Breast epithelium (tissue), 4 donors: ENCODE data around the gene IFT88. TPM values are rescaled to one million over a fixed set of nuclear protein-coding genes. Genes with fewer than 3 reads are reported as not detected.

ENCODE experiments used
- DNase-seq, 2 donors: peaks; one replicate each; pipeline ENCODE4 v3.0.0-alpha.2; 2019; ENCODE audit warnings: low spot score in 2 of 2
- H3K27ac ChIP-seq, 2 donors: fragments of 200-600 bp; sonication (generic) in 1 of 2; one replicate each; pipeline ENCODE4 v1.5.1; 2016 to 2019; ENCODE audit warnings: mild to moderate bottlenecking in 1 of 2
- H3K27me3 ChIP-seq, 2 donors: fragments of 200-600 bp; sonication (generic) in 1 of 2; one replicate each; pipeline versions ENCODE4 v1.5.1 to v1.6.0; 2017 to 2019; ENCODE audit warnings: control low read depth in 1 of 2, mild to moderate bottlenecking in 1 of 2
- H3K36me3 ChIP-seq: fragments of 200-600 bp; one replicate; pipeline ENCODE4 v1.5.1; 2019
- H3K4me1 ChIP-seq, 2 donors: fragments of 200-600 bp; sonication (generic); one replicate each; pipeline ENCODE4 v1.5.1; 2016 to 2019; ENCODE audit warnings: control low read depth in 1 of 2
- H3K4me3 ChIP-seq, 3 donors: fragments of 200-600 bp; sonication (generic); 1 replicate in 2 of 3; 2 replicates in 1 of 3; pipeline ENCODE4 v1.5.1; 2016 to 2019; ENCODE audit warnings: mild to moderate bottlenecking in 3 of 3, moderate library complexity in 2 of 3
- H3K9me3 ChIP-seq, 2 donors: fragments of 200-600 bp; sonication (generic) in 1 of 2; one replicate each; pipeline ENCODE4 v1.5.1; 2016 to 2019; ENCODE audit warnings: control low read depth in 1 of 2
- POLR2A ChIP-seq: fragments of 450-650 bp; IDR thresholded peaks from one replicate; pipeline ENCODE4 v1.6.1; 2016; ENCODE audit warnings: antibody characterized with exemption, mild to moderate bottlenecking, moderate library complexity
- POLR2AphosphoS5 ChIP-seq, 3 donors: sonication (generic); formaldehyde crosslinking; IDR thresholded peaks; one replicate each; pipeline ENCODE4 v1.6.1; 2017; ENCODE audit warnings: antibody characterized with exemption in 3 of 3
- intact Hi-C: fragments of 100-400 bp; cut with DNase I; formaldehyde crosslinking; loops from one replicate; pipeline ENCODE4 v1.15.1; 2023; ENCODE audit warnings: low total_unique reads
- total RNA-seq, 3 donors: library from RNA; depleted of rRNA; stranded (reverse); fragments of >200 nt; gene quantifications; one replicate each; pipeline ENCODE4 v1.1.0, GENCODE V29; 2016
- TF ChIP-seq, protein P1 (sequence below), 3 donors: fragments of 450-650 bp; IDR thresholded peaks; one replicate each; pipeline ENCODE4 v1.5.1; 2016 to 2017; ENCODE audit warnings: antibody characterized with exemption in 3 of 3, mild to moderate bottlenecking in 3 of 3, moderate library complexity in 3 of 3

Gene IFT88
- total RNA-seq, 3 donors from 2014 or later = 13.9 to 35.0 (median 27.9) TPM

DNA sequence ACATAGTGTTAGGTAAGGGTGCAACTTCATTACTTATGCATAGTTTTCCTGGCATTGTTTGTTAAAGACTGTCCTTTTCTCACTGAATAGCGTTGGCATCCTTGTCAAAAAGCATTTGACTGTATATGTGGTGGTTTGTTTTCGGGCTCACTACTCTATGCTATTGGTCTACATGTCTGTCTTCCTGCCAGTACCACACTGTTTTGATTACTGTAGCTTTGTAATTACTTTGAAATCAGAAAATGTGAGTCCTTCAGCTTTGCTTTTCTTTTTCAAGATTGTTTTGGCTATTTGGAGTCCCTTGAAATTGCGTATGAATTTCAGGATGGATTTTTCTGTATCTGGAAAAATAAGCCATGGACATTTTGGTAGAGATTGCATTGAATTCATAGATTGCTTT is 56.0 kb downstream of the IFT88 start:
- H3K27ac ChIP-seq = no peak overlapping the region
- H3K36me3 ChIP-seq = no peaks in the 10 kb centered on the region
- TF ChIP-seq POLR2AphosphoS5 (IDR thresholded peaks at IDR 0.05) (no peak), POLR2A (no peak)
- TF ChIP-seq, protein P1, sequence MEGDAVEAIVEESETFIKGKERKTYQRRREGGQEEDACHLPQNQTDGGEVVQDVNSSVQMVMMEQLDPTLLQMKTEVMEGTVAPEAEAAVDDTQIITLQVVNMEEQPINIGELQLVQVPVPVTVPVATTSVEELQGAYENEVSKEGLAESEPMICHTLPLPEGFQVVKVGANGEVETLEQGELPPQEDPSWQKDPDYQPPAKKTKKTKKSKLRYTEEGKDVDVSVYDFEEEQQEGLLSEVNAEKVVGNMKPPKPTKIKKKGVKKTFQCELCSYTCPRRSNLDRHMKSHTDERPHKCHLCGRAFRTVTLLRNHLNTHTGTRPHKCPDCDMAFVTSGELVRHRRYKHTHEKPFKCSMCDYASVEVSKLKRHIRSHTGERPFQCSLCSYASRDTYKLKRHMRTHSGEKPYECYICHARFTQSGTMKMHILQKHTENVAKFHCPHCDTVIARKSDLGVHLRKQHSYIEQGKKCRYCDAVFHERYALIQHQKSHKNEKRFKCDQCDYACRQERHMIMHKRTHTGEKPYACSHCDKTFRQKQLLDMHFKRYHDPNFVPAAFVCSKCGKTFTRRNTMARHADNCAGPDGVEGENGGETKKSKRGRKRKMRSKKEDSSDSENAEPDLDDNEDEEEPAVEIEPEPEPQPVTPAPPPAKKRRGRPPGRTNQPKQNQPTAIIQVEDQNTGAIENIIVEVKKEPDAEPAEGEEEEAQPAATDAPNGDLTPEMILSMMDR (IDR thresholded peaks at IDR 0.05) = no peak
- H3K27me3 ChIP-seq = no peaks in the 10 kb centered on the region
- DNase-seq = no peak
- intact Hi-C loops = no loop called here
- H3K4me3 ChIP-seq = no peak overlapping the region
- peaks cover 0 to 10% of the 10 kb centered on the region in 2 donors for H3K9me3 ChIP-seq
- H3K4me1 ChIP-seq = no peaks in the 10 kb centered on the region

DNA sequence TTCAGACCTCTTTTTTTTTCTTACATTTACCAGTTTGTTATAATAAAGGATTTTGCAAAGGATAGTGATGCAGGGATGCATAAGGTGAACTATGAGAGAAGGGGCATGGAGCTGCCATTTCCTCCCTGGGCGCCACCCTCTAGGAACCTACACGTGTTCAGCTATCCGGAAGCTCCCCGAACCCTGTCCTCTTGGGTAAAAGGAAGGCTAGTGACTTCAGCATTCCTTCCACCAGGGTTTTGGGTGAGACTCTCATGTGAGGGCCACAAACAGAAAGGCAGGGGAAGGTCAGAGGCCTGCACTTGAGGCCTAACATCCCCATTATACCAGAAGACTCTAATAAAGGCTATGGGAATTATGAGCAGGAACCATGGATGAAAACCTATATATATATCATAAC is 57.3 kb downstream of the IFT88 start:
- no peaks in the 10 kb centered on the region for H3K27me3 ChIP-seq
- intact Hi-C loops = no loop called here
- no peak for DNase-seq
- no peak overlapping the region for H3K4me3 ChIP-seq
- H3K4me1 ChIP-seq = no peaks in the 10 kb centered on the region
- TF ChIP-seq, protein P1 (IDR thresholded peaks at IDR 0.05) = no peak
- no peak for TF ChIP-seq POLR2A
- no peak for TF ChIP-seq POLR2AphosphoS5 (IDR thresholded peaks at IDR 0.05)
- H3K36me3 ChIP-seq = no peaks in the 10 kb centered on the region
- H3K9me3 ChIP-seq = peaks cover 0 to 10% of the 10 kb centered on the region in 2 donors
- no peak overlapping the region for H3K27ac ChIP-seq

DNA sequence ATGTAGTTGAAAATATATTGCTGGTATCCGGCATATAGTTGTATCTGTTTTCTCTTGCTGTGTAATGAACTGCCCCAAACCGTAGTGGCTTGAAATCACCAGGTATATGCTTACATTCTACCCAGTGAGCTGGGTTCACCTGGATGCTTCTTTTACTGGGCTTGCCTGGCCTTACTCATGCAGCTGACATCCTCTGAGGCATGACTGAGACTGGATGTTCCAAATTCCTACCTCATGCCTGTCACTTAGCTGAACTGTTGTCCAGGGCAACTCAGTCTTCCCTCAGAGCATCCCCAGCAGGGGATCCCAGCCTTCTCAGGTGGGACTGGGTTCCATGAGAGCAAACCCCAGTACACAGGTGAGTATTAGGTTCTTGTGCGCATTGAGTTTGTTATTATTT is 66.8 kb downstream of the IFT88 start:
- intact Hi-C loops = no loop called here
- Histone ChIP-seq H3K36me3 (no peaks in the 10 kb centered on the region), H3K27ac (no peak overlapping the region), H3K4me3 (no peak overlapping the region), H3K9me3 (no peaks in the 10 kb centered on the region), H3K4me1 (no peaks in the 10 kb centered on the region), H3K27me3 (no peaks in the 10 kb centered on the region)
- TF ChIP-seq, protein P1 (IDR thresholded peaks at IDR 0.05) = no peak
- TF ChIP-seq POLR2A (no peak), POLR2AphosphoS5 (IDR thresholded peaks at IDR 0.05) (no peak)
- DNase-seq = no peak

DNA sequence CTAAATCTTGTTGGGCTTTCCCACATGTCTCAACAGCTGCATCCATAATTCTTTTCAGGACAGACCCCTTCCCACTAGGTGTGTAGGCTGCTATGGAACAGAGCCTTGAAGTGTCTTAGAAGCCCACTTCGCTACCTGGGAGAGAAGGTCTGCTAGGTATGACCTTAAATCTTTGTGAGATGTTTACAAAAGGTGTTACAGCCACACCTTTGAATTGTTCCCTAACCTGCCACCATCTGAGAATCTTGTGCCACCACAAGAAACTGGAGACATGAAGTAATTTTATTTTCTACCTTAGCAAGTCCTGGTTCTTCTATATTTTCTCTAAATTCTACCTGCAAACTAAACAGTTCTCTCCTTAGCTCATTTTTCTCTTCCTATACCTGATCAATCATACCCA is 69.1 kb downstream of the IFT88 start:
- intact Hi-C loops = no loop called here
- Histone ChIP-seq H3K4me1 (no peaks in the 10 kb centered on the region), H3K9me3 (no peaks in the 10 kb centered on the region), H3K27me3 (no peaks in the 10 kb centered on the region), H3K36me3 (no peaks in the 10 kb centered on the region), H3K27ac (no peak overlapping the region), H3K4me3 (no peak overlapping the region)
- TF ChIP-seq POLR2AphosphoS5 (IDR thresholded peaks at IDR 0.05) = no peak
- TF ChIP-seq, protein P1 (IDR thresholded peaks at IDR 0.05) = no peak
- no peak for TF ChIP-seq POLR2A
- no peak for DNase-seq

DNA sequence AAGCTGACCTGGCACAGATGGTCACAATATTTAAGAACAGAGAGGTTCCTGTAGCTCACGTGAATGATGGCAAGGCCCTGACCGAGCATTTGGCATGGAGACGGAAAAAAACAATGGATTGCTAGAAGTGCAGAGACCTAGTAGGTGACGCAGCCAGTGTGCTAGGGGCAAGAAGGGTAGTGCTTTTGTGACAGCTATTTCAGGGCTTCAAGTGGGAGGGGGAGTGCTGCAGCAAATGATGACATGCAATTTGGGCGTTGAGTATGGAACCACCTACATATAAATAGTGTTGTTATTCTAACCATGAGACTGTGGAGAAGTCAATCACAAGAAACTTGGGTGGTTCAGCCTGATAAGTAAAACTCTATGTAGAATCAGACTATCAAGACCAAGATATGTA is 70.9 kb downstream of the IFT88 start:
- TF ChIP-seq, protein P1 (IDR thresholded peaks at IDR 0.05) = no peak
- TF ChIP-seq POLR2A (no peak), POLR2AphosphoS5 (IDR thresholded peaks at IDR 0.05) (no peak)
- no peaks in the 10 kb centered on the region for H3K4me1 ChIP-seq
- DNase-seq = no peak
- H3K36me3 ChIP-seq = no peaks in the 10 kb centered on the region
- no peak overlapping the region for H3K27ac ChIP-seq
- no peak overlapping the region for H3K4me3 ChIP-seq
- intact Hi-C loops = no loop called here
- H3K9me3 ChIP-seq = no peaks in the 10 kb centered on the region
- no peaks in the 10 kb centered on the region for H3K27me3 ChIP-seq
